ENCODE data around the gene OR52J3. TPM values are rescaled to one million over a fixed set of nuclear protein-coding genes. Genes with fewer than 3 reads are reported as not detected.

Gene OR52J3
- total RNA-seq, 1 experiment from 2014 or later = not detected

DNA sequence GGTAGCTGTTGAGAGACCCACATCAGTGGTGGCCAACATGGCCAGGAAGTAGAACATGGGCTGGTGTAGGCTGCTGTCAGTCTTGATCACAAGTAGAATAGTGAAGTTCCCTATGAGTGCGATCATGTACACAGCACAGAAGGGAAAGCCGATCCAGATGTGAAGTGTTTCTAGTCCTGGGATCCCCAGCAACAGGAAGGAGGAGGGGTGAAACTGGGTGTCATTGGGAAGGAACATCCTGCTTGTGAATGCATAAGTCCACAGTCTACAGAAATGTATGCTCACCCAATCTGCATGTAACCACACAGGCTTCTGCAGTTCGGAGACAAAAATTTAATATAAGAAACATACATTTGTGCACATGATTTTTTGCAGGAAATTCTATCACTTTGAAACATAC is 13.1 kb downstream of the OR52J3 start, which contains the start of gene OR52E2 (continued):
- TF ChIP-seq, protein P1, sequence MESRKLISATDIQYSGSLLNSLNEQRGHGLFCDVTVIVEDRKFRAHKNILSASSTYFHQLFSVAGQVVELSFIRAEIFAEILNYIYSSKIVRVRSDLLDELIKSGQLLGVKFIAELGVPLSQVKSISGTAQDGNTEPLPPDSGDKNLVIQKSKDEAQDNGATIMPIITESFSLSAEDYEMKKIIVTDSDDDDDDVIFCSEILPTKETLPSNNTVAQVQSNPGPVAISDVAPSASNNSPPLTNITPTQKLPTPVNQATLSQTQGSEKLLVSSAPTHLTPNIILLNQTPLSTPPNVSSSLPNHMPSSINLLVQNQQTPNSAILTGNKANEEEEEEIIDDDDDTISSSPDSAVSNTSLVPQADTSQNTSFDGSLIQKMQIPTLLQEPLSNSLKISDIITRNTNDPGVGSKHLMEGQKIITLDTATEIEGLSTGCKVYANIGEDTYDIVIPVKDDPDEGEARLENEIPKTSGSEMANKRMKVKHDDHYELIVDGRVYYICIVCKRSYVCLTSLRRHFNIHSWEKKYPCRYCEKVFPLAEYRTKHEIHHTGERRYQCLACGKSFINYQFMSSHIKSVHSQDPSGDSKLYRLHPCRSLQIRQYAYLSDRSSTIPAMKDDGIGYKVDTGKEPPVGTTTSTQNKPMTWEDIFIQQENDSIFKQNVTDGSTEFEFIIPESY (IDR thresholded peaks at IDR 0.05; ENCODE audit: extremely low read depth, insufficient replicate concordance, low read length) = no peak
- no peak for TF ChIP-seq TCF7L2 (IDR thresholded peaks at IDR 0.05; ENCODE audit: borderline replicate concordance, extremely low read depth, insufficient read depth, insufficient read length)

DNA sequence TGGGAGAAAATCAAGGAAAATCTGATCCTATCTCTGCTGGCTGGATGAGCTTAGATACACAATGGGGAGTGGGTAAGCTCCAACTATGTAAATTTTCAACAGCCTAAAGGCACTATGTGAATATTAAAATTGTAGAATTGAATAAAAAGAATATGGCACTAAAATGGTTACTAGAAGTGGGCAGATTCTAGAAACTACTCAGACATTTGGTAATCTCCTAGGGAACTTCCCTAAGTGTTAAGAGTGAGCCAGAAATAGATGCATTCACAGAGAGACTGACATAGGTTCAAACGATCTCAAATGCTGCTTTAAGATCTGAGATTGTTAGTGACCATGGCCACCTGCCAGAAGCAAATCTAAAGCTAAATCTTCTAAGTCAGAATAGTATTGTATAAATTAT is 18.7 kb downstream of the OR52J3 start:
- Histone ChIP-seq H3K79me2 (ENCODE audit: insufficient read depth, low read length) (no peaks in the 10 kb centered on the region), H3K4me3 (replicated peaks in 1 of 2; ENCODE audit: low read depth in 1 of 2, low read length in 2 of 2) (no peak overlapping the region), H3K9me2 (ENCODE audit: insufficient read depth) (no peaks in the 10 kb centered on the region), H3K4me2 (ENCODE audit: low read length) (no peak overlapping the region), H4K20me1 (ENCODE audit: insufficient read depth) (no peaks in the 10 kb centered on the region), H3K4me1 (ENCODE audit: control insufficient read depth in 1 of 2, insufficient read depth in 2 of 2, low read length in 2 of 2) (no peaks in the 10 kb centered on the region), H3K27ac (ENCODE audit: low read depth, low read length) (no peak overlapping the region), H3K9me3 (ENCODE audit: control insufficient read depth in 1 of 2, insufficient read depth in 1 of 2, low read depth in 1 of 2, low read length in 2 of 2) (no peaks in the 10 kb centered on the region), H3K36me3 (ENCODE audit: control insufficient read depth in 1 of 2, insufficient read depth in 2 of 2, low read length in 2 of 2) (no peaks in the 10 kb centered on the region), H3K9ac (ENCODE audit: low read length) (no peak overlapping the region), H2AFZ (ENCODE audit: low read depth, low read length, poor library complexity, severe bottlenecking) (no peak overlapping the region), H3K27me3 (ENCODE audit: insufficient read depth, low read length) (peaks cover 76% of the 10 kb centered on the region)
- intact Hi-C loops (cut with micrococcal nuclease) = no loop called here
- ATAC-seq = no peak
- TF ChIP-seq ELF1 (IDR thresholded peaks at IDR 0.05; ENCODE audit: borderline replicate concordance, low read depth) (no peak), REST (IDR thresholded peaks at IDR 0.05; ENCODE audit: low read depth) (no peak), SP1 (IDR thresholded peaks at IDR 0.05; ENCODE audit: low read depth) (no peak), SRF (IDR thresholded peaks at IDR 0.05; ENCODE audit: low read depth) (no peak), CEBPB (IDR thresholded peaks at IDR 0.05; ENCODE audit: low read depth) (no peak), FOSL1 (IDR thresholded peaks at IDR 0.05; ENCODE audit: low read depth) (no peak), CBX3 (IDR thresholded peaks at IDR 0.05; ENCODE audit: low read depth) (no peak), JUND (IDR thresholded peaks at IDR 0.05) (no peak), ZFX (IDR thresholded peaks at IDR 0.05) (no peak), YY1 (IDR thresholded peaks at IDR 0.05; ENCODE audit: extremely low read depth, insufficient replicate concordance, low read depth, low read length) (no peak), POLR2AphosphoS5 (IDR thresholded peaks at IDR 0.05; ENCODE audit: low read depth, low read length) (no peak)
- TF ChIP-seq, protein P2, sequence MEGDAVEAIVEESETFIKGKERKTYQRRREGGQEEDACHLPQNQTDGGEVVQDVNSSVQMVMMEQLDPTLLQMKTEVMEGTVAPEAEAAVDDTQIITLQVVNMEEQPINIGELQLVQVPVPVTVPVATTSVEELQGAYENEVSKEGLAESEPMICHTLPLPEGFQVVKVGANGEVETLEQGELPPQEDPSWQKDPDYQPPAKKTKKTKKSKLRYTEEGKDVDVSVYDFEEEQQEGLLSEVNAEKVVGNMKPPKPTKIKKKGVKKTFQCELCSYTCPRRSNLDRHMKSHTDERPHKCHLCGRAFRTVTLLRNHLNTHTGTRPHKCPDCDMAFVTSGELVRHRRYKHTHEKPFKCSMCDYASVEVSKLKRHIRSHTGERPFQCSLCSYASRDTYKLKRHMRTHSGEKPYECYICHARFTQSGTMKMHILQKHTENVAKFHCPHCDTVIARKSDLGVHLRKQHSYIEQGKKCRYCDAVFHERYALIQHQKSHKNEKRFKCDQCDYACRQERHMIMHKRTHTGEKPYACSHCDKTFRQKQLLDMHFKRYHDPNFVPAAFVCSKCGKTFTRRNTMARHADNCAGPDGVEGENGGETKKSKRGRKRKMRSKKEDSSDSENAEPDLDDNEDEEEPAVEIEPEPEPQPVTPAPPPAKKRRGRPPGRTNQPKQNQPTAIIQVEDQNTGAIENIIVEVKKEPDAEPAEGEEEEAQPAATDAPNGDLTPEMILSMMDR (IDR thresholded peaks at IDR 0.05 in 2 of 3, conservative IDR thresholded peaks at IDR 0.05 in 1 of 3; ENCODE audit: borderline replicate concordance in 1 of 3, insufficient read depth in 1 of 3, low read depth in 2 of 3, low read length in 2 of 3) = no peak
- no TSS peak for BruUV-seq (replicated peaks)
- CTCF ChIA-PET = no interaction called here
- RAD21 ChIA-PET (ENCODE audit: low non-redundant PET in 1 of 2, low total read pairs in 2 of 2, uncharacterized antibody in 2 of 2, unreplicated experiment in 2 of 2) = no interaction called here
- POLR2A ChIA-PET = no interaction called here
- no peak for DNase-seq (ENCODE audit: low read depth, low spot score)

Measured in HCT116 (cell line).